OCI-LY3 (cell line): ENCODE measurements around the gene MLC1.

Experiments used
- CTCF ChIP-seq: fragments of 200-600, 300-600 bp; sonication (generic); IDR thresholded peaks from 2 replicates; pipeline ENCODE4 v1.5.1; 2014; ENCODE audit warnings: antibody characterized with exemption, low read length, low read depth
- EZH2phosphoT487 ChIP-seq: fragments of 200-600 bp; shearing (Covaris generic); IDR thresholded peaks from 2 replicates; pipeline ENCODE4 v1.6.1; 2018; ENCODE audit warnings: antibody characterized with exemption, mixed run types, low read depth

- TF ChIP-seq CTCF = no peak
- no peak for TF ChIP-seq EZH2phosphoT487
Measured at GRCh38 chr22:50114221-50115021, 29.2 kb upstream of the MLC1 start.
